Pancreas (tissue), 10 donors: ENCODE results near the gene ZNF423. TPM values are rescaled to one million over a fixed set of nuclear protein-coding genes. Genes with fewer than 3 reads are reported as not detected.

Experiments used
- ATAC-seq, 4 donors: fragments of 200-7000 bp; cut with Tn5 transposase; one replicate each; pipeline versions ENCODE4 v1.8.0 to v1.9.1; 2020; ENCODE audit warnings: mild to moderate bottlenecking in 4 of 4, moderate library complexity in 4 of 4
- DNase-seq, 6 donors: peaks; one replicate each; pipeline ENCODE4 v3.0.0-alpha.2; 2020
- FAIRE-seq: peaks from 2 replicates; lab custom pipeline; 2012; peaks lifted over from hg19 to GRCh38; lab: Jason Lieb, UNC
- H3K27ac ChIP-seq, 4 donors: fragments of 200-600 bp; sonication (generic); 1 replicate in 3 of 4; 2 replicates in 1 of 4; pipeline versions ENCODE4 v1.5.0 to v1.8.0; 2020
- H3K27me3 ChIP-seq, 4 donors: fragments of 200-600 bp; one replicate each; pipeline ENCODE4 v1.8.0; 2021
- H3K36me3 ChIP-seq, 3 donors: fragments of 200-600 bp; sonication (generic) in 1 of 3; one replicate each; pipeline versions ENCODE4 v1.5.0 to v1.8.0; 2020 to 2021
- H3K4me1 ChIP-seq, 3 donors: fragments of 200-600 bp; one replicate each; pipeline ENCODE4 v1.8.0; 2021
- H3K4me3 ChIP-seq, 4 donors: fragments of 200-600 bp; sonication (generic) in 2 of 4; one replicate each; pipeline versions ENCODE4 v1.5.0 to v1.8.0; 2020 to 2021
- H3K9me3 ChIP-seq, 4 donors: fragments of 200-600 bp; one replicate each; pipeline ENCODE4 v1.8.0; 2021
- WGBS, 2 donors: extraction: QIAGEN DNeasy Blood & Tissue Kit; methylation state at CpG; one replicate each; pipeline ENCODE4 v1.1.7; 2013; 5-methylcytosine and 5-hydroxymethylcytosine counted together
- intact Hi-C, 3 donors: fragments of 100-400 bp; cut with DNase I; formaldehyde crosslinking; loops; one replicate each; pipeline versions ENCODE4 v1.11.1 to v1.14.2; 2022
- polyA plus RNA-seq, 2 donors: library from polyadenylated mRNA; stranded (reverse); fragments of 200-250 nt; gene quantifications; one replicate each; pipeline ENCODE4 v1.2.3, GENCODE V29; 2013
- total RNA-seq, 6 donors: library from RNA; stranded (reverse); fragmentation: NEBNext Ultra II Directional in 4 of 6; extraction: Animal tissue kit (Norgen Biotek cat#: 25700) in 4 of 6; gene quantifications; one replicate each; pipeline versions ENCODE4 v1.2.1 to v1.2.4, GENCODE V29; 2021 to 2023
- TF ChIP-seq, protein P1 (sequence below), 4 donors: fragments of 200-600 bp; sonication (generic) in 3 of 4; IDR thresholded peaks; one replicate each; pipeline versions ENCODE4 v1.5.0 to v1.8.0; 2021; ENCODE audit warnings: antibody characterized with exemption in 4 of 4
- donor health status: healthy with polysubstance abuse.
- donor health status: DM: no; HTN: no; CAD: no; lungs with moderate emphysema.
- donor health status: DM: no; HTN: no; CAD: no.
- donor health status: control.
- donor health status: control.
- donor health status: Bipolar disorder and iron deficiency.
- donor health status: DM: yes; HTN: yes; CAD: no.
- donor health status: DM: no; HTN: no; CAD: no.
- donor health status: DM: no; HTN: no; CAD: no.
- donor health status: DM: yes; HTN: yes; CAD: no.

Gene ZNF423
- total and polyA plus RNA-seq, 8 donors = 0.61 to 5.1 (median 3.0) TPM

DNA sequence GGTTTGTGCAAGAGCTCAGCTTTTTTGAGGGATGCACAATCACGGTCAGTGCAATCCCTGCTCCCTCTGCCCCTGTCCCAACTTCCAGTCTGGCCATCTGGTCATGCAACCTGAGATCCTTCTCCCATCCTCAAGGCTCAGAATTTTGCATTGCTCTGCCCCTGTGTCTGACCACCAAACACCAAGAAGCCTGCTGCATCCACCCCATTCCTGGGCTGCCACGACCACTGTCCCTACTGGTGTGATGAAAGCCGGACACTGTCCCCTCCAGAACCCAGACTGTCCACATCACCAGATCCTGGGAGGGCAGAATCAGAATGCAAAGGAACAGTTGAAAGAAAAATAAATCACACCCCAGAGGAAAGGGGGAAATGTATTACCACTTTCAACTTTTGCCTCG is 251.3 kb downstream of the ZNF423 start:
- ATAC-seq = no peak
- DNase-seq = no peak
- intact Hi-C loops = no loop called here
- no peak for FAIRE-seq
- no peak overlapping the region for H3K4me3 ChIP-seq
- 85 to 90% methylated on average over 4 of the region's 4 CpGs for WGBS, 2 donors
- no peaks in the 10 kb centered on the region for H3K4me1 ChIP-seq
- H3K36me3 ChIP-seq = no peaks in the 10 kb centered on the region
- no peak overlapping the region for H3K27ac ChIP-seq
- no peaks in the 10 kb centered on the region for H3K9me3 ChIP-seq
- TF ChIP-seq, protein P1, sequence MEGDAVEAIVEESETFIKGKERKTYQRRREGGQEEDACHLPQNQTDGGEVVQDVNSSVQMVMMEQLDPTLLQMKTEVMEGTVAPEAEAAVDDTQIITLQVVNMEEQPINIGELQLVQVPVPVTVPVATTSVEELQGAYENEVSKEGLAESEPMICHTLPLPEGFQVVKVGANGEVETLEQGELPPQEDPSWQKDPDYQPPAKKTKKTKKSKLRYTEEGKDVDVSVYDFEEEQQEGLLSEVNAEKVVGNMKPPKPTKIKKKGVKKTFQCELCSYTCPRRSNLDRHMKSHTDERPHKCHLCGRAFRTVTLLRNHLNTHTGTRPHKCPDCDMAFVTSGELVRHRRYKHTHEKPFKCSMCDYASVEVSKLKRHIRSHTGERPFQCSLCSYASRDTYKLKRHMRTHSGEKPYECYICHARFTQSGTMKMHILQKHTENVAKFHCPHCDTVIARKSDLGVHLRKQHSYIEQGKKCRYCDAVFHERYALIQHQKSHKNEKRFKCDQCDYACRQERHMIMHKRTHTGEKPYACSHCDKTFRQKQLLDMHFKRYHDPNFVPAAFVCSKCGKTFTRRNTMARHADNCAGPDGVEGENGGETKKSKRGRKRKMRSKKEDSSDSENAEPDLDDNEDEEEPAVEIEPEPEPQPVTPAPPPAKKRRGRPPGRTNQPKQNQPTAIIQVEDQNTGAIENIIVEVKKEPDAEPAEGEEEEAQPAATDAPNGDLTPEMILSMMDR (IDR thresholded peaks at IDR 0.05) = no peak
- no peaks in the 10 kb centered on the region for H3K27me3 ChIP-seq

DNA sequence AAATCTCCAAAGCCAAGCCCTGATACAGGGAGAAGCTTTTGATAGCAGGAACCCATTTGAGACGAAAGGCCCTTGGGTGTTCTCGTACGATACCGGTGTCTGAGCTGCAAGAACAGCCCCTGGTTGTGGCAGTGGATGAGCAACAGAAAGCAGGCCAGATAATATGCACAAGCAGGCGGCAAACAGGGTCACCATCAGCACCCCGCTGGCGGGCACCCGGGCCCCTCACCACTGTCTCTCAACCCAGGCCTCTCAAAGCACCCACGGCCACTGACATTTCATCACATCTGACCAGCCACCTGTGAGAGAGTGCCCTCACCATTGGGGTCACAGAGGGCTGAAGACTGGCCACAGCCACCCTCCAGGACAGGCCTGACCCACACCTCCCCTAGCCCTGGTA is 252.0 kb downstream of the ZNF423 start:
- no peak for ATAC-seq
- DNase-seq = no peak
- H3K4me3 ChIP-seq = no peak overlapping the region
- intact Hi-C loops = no loop called here
- no peaks in the 10 kb centered on the region for H3K36me3 ChIP-seq
- H3K4me1 ChIP-seq = no peaks in the 10 kb centered on the region
- no peaks in the 10 kb centered on the region for H3K9me3 ChIP-seq
- FAIRE-seq = no peak
- 93 to 95% methylated on average over 9 of the region's 9 CpGs for WGBS, 2 donors
- TF ChIP-seq, protein P1 (IDR thresholded peaks at IDR 0.05) = no peak
- no peak overlapping the region for H3K27ac ChIP-seq
- no peaks in the 10 kb centered on the region for H3K27me3 ChIP-seq

DNA sequence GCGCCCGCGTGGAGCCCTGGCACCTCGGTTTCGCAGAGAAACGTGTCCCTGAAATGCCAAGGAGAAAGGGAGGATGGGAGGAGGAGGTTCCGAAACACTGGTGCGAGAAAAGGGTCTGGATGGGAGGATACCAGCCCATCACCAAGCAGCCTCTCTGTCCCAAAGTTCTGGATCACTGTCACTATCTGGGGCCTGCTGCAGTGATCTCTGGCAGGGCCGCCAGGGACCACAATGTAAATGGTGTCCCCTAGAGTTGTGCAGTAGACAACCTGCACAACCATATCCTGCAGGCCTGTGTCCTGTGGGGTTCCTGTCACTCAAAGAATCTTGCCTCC is 253.0 kb downstream of the ZNF423 start:
- H3K27ac ChIP-seq = no peak overlapping the region
- H3K36me3 ChIP-seq = no peaks in the 10 kb centered on the region
- intact Hi-C loops = no loop called here
- TF ChIP-seq, protein P1 (IDR thresholded peaks at IDR 0.05) = no peak
- no peak for ATAC-seq
- H3K4me3 ChIP-seq = no peak overlapping the region
- WGBS, 2 donors = 83 to 91% methylated on average over 9 of the region's 9 CpGs
- H3K4me1 ChIP-seq = no peaks in the 10 kb centered on the region
- H3K9me3 ChIP-seq = no peaks in the 10 kb centered on the region
- no peak for DNase-seq
- no peak for FAIRE-seq
- no peaks in the 10 kb centered on the region for H3K27me3 ChIP-seq

DNA sequence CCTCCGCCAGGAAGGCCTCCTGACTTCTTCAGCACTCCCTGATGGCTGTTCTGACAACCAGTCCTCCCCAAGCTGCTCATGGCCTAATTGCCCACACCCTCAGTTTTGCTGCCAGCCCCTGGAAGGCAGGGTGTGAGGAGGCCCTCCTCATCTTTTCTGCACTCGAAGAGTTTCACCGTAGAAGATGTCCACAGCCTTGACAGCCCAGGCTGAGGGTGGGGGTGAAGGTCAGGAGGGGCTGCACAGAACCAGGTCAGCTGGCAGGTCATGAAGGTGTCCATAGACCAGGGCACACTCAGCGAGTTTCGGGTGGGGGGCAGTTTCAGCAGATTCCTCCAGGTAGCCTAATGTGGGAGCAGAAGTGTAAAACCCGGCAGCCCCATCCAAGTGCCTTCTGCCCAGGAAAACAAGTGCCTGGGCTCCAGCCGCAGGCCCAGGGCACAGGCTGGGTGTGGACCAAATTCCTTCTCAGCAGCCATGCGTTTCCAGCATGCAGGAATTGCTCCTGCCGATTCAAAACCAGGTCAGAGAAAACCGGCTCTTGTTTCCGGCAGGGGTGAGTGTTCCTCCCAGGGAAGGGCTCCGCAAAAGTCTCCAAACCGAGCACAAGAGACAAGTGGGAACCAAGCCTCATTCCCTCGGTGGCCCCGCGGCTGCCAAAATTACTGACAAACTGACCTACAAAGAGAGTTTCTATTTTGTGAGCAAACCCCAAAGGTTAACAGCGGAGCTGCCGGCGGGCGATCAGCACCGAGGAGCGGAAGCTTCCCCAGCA is 253.5 kb downstream of the ZNF423 start:
- no peaks in the 10 kb centered on the region for H3K36me3 ChIP-seq
- no peaks in the 10 kb centered on the region for H3K27me3 ChIP-seq
- FAIRE-seq (no peak), DNase-seq (no peak), ATAC-seq (no peak)
- intact Hi-C loops = no loop called here
- TF ChIP-seq, protein P1 (IDR thresholded peaks at IDR 0.05) = no peak
- H3K9me3 ChIP-seq = no peaks in the 10 kb centered on the region
- H3K4me1 ChIP-seq = no peaks in the 10 kb centered on the region
- H3K4me3 ChIP-seq = no peak overlapping the region
- H3K27ac ChIP-seq = no peak overlapping the region
- WGBS, 2 donors = 78 to 79% methylated on average over 22 of the region's 22 CpGs

DNA sequence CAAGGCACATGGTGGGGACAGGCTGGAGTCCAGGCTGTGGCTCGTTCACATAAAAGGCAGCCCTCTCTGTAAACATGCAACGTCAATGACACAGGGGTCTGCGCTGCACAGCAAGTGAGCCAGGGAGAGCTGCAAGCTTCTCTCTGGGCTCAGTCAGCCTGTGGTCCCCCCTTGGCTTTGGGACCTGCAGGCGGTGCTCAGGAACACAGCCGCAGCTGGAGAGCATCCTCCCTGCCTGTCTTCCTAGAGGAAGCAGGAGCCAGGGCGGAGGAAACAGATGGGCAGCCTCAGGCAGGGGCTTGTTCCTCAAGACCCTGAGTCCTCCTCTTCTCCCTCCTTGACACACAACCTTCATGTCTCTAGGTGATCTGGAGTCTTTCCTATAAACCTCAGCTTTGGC is 254.3 kb downstream of the ZNF423 start:
- ATAC-seq = no peak
- Histone ChIP-seq H3K4me1 (no peaks in the 10 kb centered on the region), H3K4me3 (no peak overlapping the region), H3K27me3 (no peaks in the 10 kb centered on the region), H3K36me3 (no peaks in the 10 kb centered on the region), H3K27ac (no peak overlapping the region), H3K9me3 (no peaks in the 10 kb centered on the region)
- no peak for FAIRE-seq
- intact Hi-C loops = no loop called here
- DNase-seq = no peak
- 69 to 73% methylated on average over 6 of the region's 6 CpGs for WGBS, 2 donors
- TF ChIP-seq, protein P1 (IDR thresholded peaks at IDR 0.05) = no peak
